K562 (cell line): ENCODE measurements around the gene ARHGAP4. TPM values are rescaled to one million over a fixed set of nuclear protein-coding genes. Genes with fewer than 3 reads are reported as not detected.

Experiments
- BRD4 ChIP-seq: fragments of 200-600 bp; sonication (generic); IDR thresholded peaks from 2 replicates; pipeline ENCODE4 v1.6.1; 2017; ENCODE audit warnings: inconsistent platforms
- HIVEP1 ChIP-seq: fragments of 250-450 bp; sonication (Bioruptor Pico); IDR thresholded peaks from 2 replicates; pipeline ENCODE4 v1.4.0; 2020; ENCODE audit warnings: mild to moderate bottlenecking
- POLR3A ChIP-seq: IDR thresholded peaks from 2 replicates; pipeline ENCODE4 v1.6.1; 2011; ENCODE audit warnings: borderline replicate concordance, mild to moderate bottlenecking, moderate library complexity; ENCODE audit not compliant: insufficient read length, insufficient read depth; ENCODE audit errors: extremely low read depth
- SETDB1 ChIP-seq: IDR thresholded peaks from one replicate; pipeline ENCODE4 v1.6.1; 2012; ENCODE audit warnings: low read length, control low read depth, inconsistent platforms
- XRCC5 ChIP-seq: fragments of 200-400 bp; formaldehyde crosslinking; IDR thresholded peaks from 2 replicates; pipeline ENCODE4 v1.6.1; 2017; ENCODE audit warnings: low read depth, mild to moderate bottlenecking, low read length
- ZNF277 ChIP-seq: fragments of 250-450 bp; sonication (Bioruptor Pico); IDR thresholded peaks from 2 replicates; pipeline ENCODE4 v1.8.0; 2022; ENCODE audit warnings: inconsistent platforms, mild to moderate bottlenecking, moderate library complexity, borderline replicate concordance
- ZNF668 ChIP-seq: fragments of 250-450 bp; sonication (Bioruptor Pico); IDR thresholded peaks from 2 replicates; pipeline ENCODE4 v1.8.0; 2022; ENCODE audit warnings: mild to moderate bottlenecking, inconsistent platforms
- ZNF780A ChIP-seq: fragments of 250-450 bp; sonication (Bioruptor Pico); IDR thresholded peaks from 2 replicates; pipeline ENCODE4 v1.5.0; 2021; ENCODE audit warnings: mild to moderate bottlenecking
- polyA plus RNA-seq, 8 experiments: library from polyadenylated mRNA; depleted of rRNA in 4 of 8; stranded (reverse) in 5 of 8; unstranded in 3 of 8; fragments of >200 nt; fragmentation: Nextera tagmentation in 2 of 8; fragmentation: Illumina TruSeq in 1 of 8; extraction: Ambion mirVana in 2 of 8; extraction: Trizol in 1 of 8; gene quantifications; 2 replicates each; pipeline versions ENCODE4 v1.2.1 to v1.2.3, GENCODE V29; 2011 to 2014; ENCODE audit warnings: inconsistent platforms in 1 of 8, missing spikeins in 1 of 8
- total RNA-seq, 7 experiments: library from RNA; depleted of rRNA in 6 of 7; stranded (reverse); fragments of >200 nt in 6 of 7; fragmentation: Illumina TruSeq in 2 of 7; extraction: Trizol in 2 of 7; gene quantifications; 2 replicates each; pipeline versions ENCODE4 v1.2.1 to v1.2.3, GENCODE V29; 2011 to 2021; ENCODE audit warnings: low replicate concordance in 1 of 7
- TF ChIP-seq, protein P1 (sequence below): fragments of 250-450 bp; sonication (Bioruptor Pico); IDR thresholded peaks from 2 replicates; pipeline ENCODE4 v1.4.0; 2020; ENCODE audit warnings: mild to moderate bottlenecking, moderate library complexity, borderline replicate concordance
- TF ChIP-seq, protein P2 (sequence below): fragments of 450-650 bp; IDR thresholded peaks from 2 replicates; pipeline ENCODE4 v1.6.1; 2018; ENCODE audit not compliant: partially characterized antibody
- TF ChIP-seq, protein P3 (sequence below): conservative IDR thresholded peaks from 2 replicates; pipeline ENCODE4 v1.6.1; 2011; ENCODE audit warnings: low read depth, mild to moderate bottlenecking, low read length; ENCODE audit not compliant: control insufficient read depth
- TF ChIP-seq, protein P4 (sequence below), 2 experiments: IDR thresholded peaks in 1 of 2; conservative IDR thresholded peaks in 1 of 2; 2 replicates each; pipeline ENCODE4 v1.6.1; 2016; ENCODE audit warnings: low read depth in 2 of 2, mild to moderate bottlenecking in 1 of 2, missing compliant biosample characterization in 1 of 2, missing genetic modification characterization in 1 of 2, moderate library complexity in 1 of 2

ARHGAP4 gene
- total and polyA plus RNA-seq, 9 of the 15 experiments (the other 6 are each of a cell fraction or from before 2014, with no cell fraction given), result 0.30 to 81.8 (median 13.5) TPM

GRCh38 chrX:153926858-153927671, 1.0 kb upstream of the ARHGAP4 start (continued):
- no peak for TF ChIP-seq POLR3A
- TF ChIP-seq, protein P1, sequence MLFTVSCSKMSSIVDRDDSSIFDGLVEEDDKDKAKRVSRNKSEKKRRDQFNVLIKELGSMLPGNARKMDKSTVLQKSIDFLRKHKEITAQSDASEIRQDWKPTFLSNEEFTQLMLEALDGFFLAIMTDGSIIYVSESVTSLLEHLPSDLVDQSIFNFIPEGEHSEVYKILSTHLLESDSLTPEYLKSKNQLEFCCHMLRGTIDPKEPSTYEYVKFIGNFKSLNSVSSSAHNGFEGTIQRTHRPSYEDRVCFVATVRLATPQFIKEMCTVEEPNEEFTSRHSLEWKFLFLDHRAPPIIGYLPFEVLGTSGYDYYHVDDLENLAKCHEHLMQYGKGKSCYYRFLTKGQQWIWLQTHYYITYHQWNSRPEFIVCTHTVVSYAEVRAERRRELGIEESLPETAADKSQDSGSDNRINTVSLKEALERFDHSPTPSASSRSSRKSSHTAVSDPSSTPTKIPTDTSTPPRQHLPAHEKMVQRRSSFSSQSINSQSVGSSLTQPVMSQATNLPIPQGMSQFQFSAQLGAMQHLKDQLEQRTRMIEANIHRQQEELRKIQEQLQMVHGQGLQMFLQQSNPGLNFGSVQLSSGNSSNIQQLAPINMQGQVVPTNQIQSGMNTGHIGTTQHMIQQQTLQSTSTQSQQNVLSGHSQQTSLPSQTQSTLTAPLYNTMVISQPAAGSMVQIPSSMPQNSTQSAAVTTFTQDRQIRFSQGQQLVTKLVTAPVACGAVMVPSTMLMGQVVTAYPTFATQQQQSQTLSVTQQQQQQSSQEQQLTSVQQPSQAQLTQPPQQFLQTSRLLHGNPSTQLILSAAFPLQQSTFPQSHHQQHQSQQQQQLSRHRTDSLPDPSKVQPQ, result no peak
- TF ChIP-seq, protein P2, sequence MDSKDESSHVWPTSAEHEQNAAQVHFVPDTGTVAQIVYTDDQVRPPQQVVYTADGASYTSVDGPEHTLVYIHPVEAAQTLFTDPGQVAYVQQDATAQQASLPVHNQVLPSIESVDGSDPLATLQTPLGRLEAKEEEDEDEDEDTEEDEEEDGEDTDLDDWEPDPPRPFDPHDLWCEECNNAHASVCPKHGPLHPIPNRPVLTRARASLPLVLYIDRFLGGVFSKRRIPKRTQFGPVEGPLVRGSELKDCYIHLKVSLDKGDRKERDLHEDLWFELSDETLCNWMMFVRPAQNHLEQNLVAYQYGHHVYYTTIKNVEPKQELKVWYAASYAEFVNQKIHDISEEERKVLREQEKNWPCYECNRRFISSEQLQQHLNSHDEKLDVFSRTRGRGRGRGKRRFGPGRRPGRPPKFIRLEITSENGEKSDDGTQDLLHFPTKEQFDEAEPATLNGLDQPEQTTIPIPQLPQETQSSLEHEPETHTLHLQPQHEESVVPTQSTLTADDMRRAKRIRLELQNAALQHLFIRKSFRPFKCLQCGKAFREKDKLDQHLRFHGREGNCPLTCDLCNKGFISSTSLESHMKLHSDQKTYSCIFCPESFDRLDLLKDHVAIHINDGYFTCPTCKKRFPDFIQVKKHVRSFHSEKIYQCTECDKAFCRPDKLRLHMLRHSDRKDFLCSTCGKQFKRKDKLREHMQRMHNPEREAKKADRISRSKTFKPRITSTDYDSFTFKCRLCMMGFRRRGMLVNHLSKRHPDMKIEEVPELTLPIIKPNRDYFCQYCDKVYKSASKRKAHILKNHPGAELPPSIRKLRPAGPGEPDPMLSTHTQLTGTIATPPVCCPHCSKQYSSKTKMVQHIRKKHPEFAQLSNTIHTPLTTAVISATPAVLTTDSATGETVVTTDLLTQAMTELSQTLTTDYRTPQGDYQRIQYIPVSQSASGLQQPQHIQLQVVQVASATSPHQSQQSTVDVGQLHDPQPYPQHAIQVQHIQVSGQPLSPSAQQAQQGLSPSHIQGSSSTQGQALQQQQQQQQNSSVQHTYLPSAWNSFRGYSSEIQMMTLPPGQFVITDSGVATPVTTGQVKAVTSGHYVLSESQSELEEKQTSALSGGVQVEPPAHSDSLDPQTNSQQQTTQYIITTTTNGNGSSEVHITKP, result no peak
- TF ChIP-seq, protein P3, sequence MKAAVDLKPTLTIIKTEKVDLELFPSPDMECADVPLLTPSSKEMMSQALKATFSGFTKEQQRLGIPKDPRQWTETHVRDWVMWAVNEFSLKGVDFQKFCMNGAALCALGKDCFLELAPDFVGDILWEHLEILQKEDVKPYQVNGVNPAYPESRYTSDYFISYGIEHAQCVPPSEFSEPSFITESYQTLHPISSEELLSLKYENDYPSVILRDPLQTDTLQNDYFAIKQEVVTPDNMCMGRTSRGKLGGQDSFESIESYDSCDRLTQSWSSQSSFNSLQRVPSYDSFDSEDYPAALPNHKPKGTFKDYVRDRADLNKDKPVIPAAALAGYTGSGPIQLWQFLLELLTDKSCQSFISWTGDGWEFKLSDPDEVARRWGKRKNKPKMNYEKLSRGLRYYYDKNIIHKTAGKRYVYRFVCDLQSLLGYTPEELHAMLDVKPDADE, result no peak; the same call in 1 of the 2 replicates
- TF ChIP-seq ZNF668 (CRISPR knock-in tag), result no peak
- no peak for TF ChIP-seq HIVEP1 (CRISPR knock-in tag)
- TF ChIP-seq, protein P4, sequence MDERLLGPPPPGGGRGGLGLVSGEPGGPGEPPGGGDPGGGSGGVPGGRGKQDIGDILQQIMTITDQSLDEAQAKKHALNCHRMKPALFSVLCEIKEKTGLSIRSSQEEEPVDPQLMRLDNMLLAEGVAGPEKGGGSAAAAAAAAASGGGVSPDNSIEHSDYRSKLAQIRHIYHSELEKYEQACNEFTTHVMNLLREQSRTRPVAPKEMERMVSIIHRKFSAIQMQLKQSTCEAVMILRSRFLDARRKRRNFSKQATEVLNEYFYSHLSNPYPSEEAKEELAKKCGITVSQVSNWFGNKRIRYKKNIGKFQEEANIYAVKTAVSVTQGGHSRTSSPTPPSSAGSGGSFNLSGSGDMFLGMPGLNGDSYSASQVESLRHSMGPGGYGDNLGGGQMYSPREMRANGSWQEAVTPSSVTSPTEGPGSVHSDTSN (CRISPR knock-in tag; IDR thresholded peaks at IDR 0.05; ENCODE audit: low read depth), result no peak
- TF ChIP-seq, protein P4 (tag; conservative IDR thresholded peaks at IDR 0.05; ENCODE audit: low read depth), result no peak
- no peak for TF ChIP-seq ZNF277 (CRISPR knock-in tag)
- peak; percentile 53; the same call in 1 of the 2 replicates for TF ChIP-seq BRD4
- TF ChIP-seq ZNF780A, result no peak
- no peak for TF ChIP-seq SETDB1
- TF ChIP-seq XRCC5, result 0 out of 2 replicates have a peak, but pooled peaks have one; percentile 36
